DOHH2 (cell line): ENCODE results near the gene MCCC1.

Experiments used
- H3F3A ChIP-seq: fragments of 200-600 bp; sonication (generic), shearing (Covaris generic); 2 replicates; pipeline ENCODE4 v1.6.0; 2016; ENCODE audit warnings: antibody characterized with exemption, mild to moderate bottlenecking; ENCODE audit not compliant: control insufficient read depth, insufficient read depth
- H3K27ac ChIP-seq: fragments of 200-600 bp; sonication (generic); 2 replicates; pipeline ENCODE4 v1.5.1; 2014; ENCODE audit warnings: low read depth, mild to moderate bottlenecking, low read length, moderate library complexity
- H3K27me3 ChIP-seq: fragments of 200-600 bp; sonication (generic); 2 replicates; pipeline ENCODE4 v1.6.1; 2014; ENCODE audit warnings: mild to moderate bottlenecking, low read length, mixed read lengths; ENCODE audit not compliant: control insufficient read depth
- H3K36me3 ChIP-seq: fragments of 200-600 bp; sonication (generic); 2 replicates; pipeline ENCODE4 v1.6.1; 2014; ENCODE audit warnings: mild to moderate bottlenecking, low read length, moderate library complexity, mixed read lengths; ENCODE audit not compliant: control insufficient read depth
- H3K4me1 ChIP-seq: fragments of 200-600 bp; sonication (generic); 2 replicates; pipeline ENCODE4 v1.6.1; 2014; ENCODE audit warnings: mild to moderate bottlenecking, low read length, mixed read lengths; ENCODE audit not compliant: control insufficient read depth
- H3K4me2 ChIP-seq: fragments of 200-600 bp; sonication (generic); 2 replicates; pipeline ENCODE4 v1.6.0; 2014; ENCODE audit warnings: mild to moderate bottlenecking, low read length, moderate library complexity
- H3K4me3 ChIP-seq: fragments of 200-600 bp; sonication (generic); 2 replicates; pipeline ENCODE4 v1.5.1; 2014; ENCODE audit warnings: mild to moderate bottlenecking, low read length, mixed read lengths
- H3K79me2 ChIP-seq: fragments of 200-600 bp; sonication (generic); 2 replicates; pipeline ENCODE4 v1.6.1; 2014; ENCODE audit warnings: mild to moderate bottlenecking, low read length, mixed read lengths; ENCODE audit not compliant: control insufficient read depth
- H3K9me2 ChIP-seq: fragments of 200-600 bp; sonication (generic); replicated peaks from 2 replicates; pipeline ENCODE4 v1.6.1; 2014; ENCODE audit warnings: mild to moderate bottlenecking, low read length, mixed read lengths; ENCODE audit not compliant: control insufficient read depth
- H3K9me3 ChIP-seq: fragments of 200-600 bp; sonication (generic); 2 replicates; pipeline ENCODE4 v1.6.1; 2014; ENCODE audit warnings: antibody characterized with exemption, low read length, mixed read lengths; ENCODE audit not compliant: control insufficient read depth, insufficient read depth
- H4K20me1 ChIP-seq: fragments of 200-600 bp; sonication (generic); 2 replicates; pipeline ENCODE4 v1.6.0; 2014; ENCODE audit warnings: low read depth, mild to moderate bottlenecking, antibody characterized with exemption, low read length, moderate library complexity; ENCODE audit not compliant: control insufficient read depth, insufficient read depth
- CTCF ChIP-seq: fragments of 200-600 bp; sonication (generic); IDR thresholded peaks from one replicate; pipeline ENCODE4 v1.5.1; 2014; ENCODE audit warnings: antibody characterized with exemption, mild to moderate bottlenecking, low read depth, low read length; ENCODE audit not compliant: poor library complexity, severe bottlenecking
- EZH2phosphoT487 ChIP-seq: fragments of 200-600 bp; sonication (generic); IDR thresholded peaks from 2 replicates; pipeline ENCODE4 v1.6.1; 2017; ENCODE audit warnings: borderline replicate concordance, mild to moderate bottlenecking, antibody characterized with exemption, low read length, moderate library complexity, mixed read lengths

Gene MCCC1

GRCh38 chr3:183080628-183081027 lies 18.7 kb downstream of the MCCC1 start:
- Histone ChIP-seq H3K79me2 (no peaks in the 10 kb centered on the region), H3K27ac (no peak overlapping the region), H3K9me2 (no peaks in the 10 kb centered on the region), H3K36me3 (peaks cover 97% of the 10 kb centered on the region), H3K4me2 (no peak overlapping the region), H3K9me3 (peaks cover 12% of the 10 kb centered on the region; the same call in 1 of the 2 replicates), H3F3A (no peaks in the 10 kb centered on the region), H3K4me1 (no peaks in the 10 kb centered on the region), H3K27me3 (no peaks in the 10 kb centered on the region), H4K20me1 (no peaks in the 10 kb centered on the region), H3K4me3 (no peak overlapping the region)
- TF ChIP-seq EZH2phosphoT487: no peak

GRCh38 chr3:183074881-183075280 lies 24.4 kb downstream of the MCCC1 start:
- TF ChIP-seq CTCF: no peak
- no peak for TF ChIP-seq EZH2phosphoT487
- Histone ChIP-seq H3K36me3 (peaks cover 53% of the 10 kb centered on the region), H3K9me2 (no peaks in the 10 kb centered on the region), H3K4me2 (no peak overlapping the region), H3K9me3 (peaks cover 5% of the 10 kb centered on the region; the same call in 1 of the 2 replicates), H4K20me1 (no peaks in the 10 kb centered on the region), H3K27me3 (no peaks in the 10 kb centered on the region), H3K4me1 (no peaks in the 10 kb centered on the region), H3K79me2 (no peaks in the 10 kb centered on the region), H3K4me3 (no peak overlapping the region), H3K27ac (no peak overlapping the region), H3F3A (no peaks in the 10 kb centered on the region)

- Histone ChIP-seq H3K4me2 (no peak overlapping the region), H3K4me3 (no peak overlapping the region), H3K9me3 (peaks cover 2% of the 10 kb centered on the region; the same call in 1 of the 2 replicates), H3K9me2 (no peaks in the 10 kb centered on the region), H4K20me1 (no peaks in the 10 kb centered on the region), H3K4me1 (no peaks in the 10 kb centered on the region), H3F3A (no peaks in the 10 kb centered on the region), H3K27me3 (no peaks in the 10 kb centered on the region), H3K36me3 (peaks cover 52% of the 10 kb centered on the region), H3K27ac (no peak overlapping the region), H3K79me2 (no peaks in the 10 kb centered on the region)
- TF ChIP-seq CTCF: no peak
- no peak for TF ChIP-seq EZH2phosphoT487
Measured at GRCh38 chr3:183074261-183074660, 25.0 kb downstream of the MCCC1 start.

- no peaks in the 10 kb centered on the region for H3K79me2 ChIP-seq
- no peaks in the 10 kb centered on the region for H3F3A ChIP-seq
- H3K36me3 ChIP-seq: peaks cover 50% of the 10 kb centered on the region
- no peaks in the 10 kb centered on the region for H3K27me3 ChIP-seq
- H3K4me3 ChIP-seq: no peak overlapping the region
- H3K4me1 ChIP-seq: no peaks in the 10 kb centered on the region
- no peak overlapping the region for H3K4me2 ChIP-seq
- peaks cover under 1% of the 10 kb centered on the region; the same call in 1 of the 2 replicates for H3K9me3 ChIP-seq
- no peak for TF ChIP-seq CTCF
- no peaks in the 10 kb centered on the region for H4K20me1 ChIP-seq
- no peaks in the 10 kb centered on the region for H3K9me2 ChIP-seq
- no peak overlapping the region for H3K27ac ChIP-seq
Measured at GRCh38 chr3:183073839-183074238, 25.5 kb downstream of the MCCC1 start.
